GM23338 (cell line): Measurements from ENCODE around the gene CDCP1. TPM values are rescaled to one million over a fixed set of nuclear protein-coding genes. Genes with fewer than 3 reads are reported as not detected.
A peak's percentile ranks its signal among the peaks of the same experiment; 100 is the strongest.

Source experiments
- ATAC-seq: fragments of 200-7000 bp; cut with Tn5 transposase; 3 replicates; pipeline ENCODE4 v1.9.1; 2020
- DNase-seq: peaks from one replicate; pipeline ENCODE4 v3.0.0-alpha.2; 2015; ENCODE audit warnings: low spot score
- H2AFZ ChIP-seq: fragments of 200-600 bp; sonication (generic); 2 replicates; pipeline ENCODE4 v1.8.0; 2016; ENCODE audit warnings: antibody characterized with exemption, mild to moderate bottlenecking, moderate library complexity
- H3F3A ChIP-seq: fragments of 200-600 bp; sonication (generic); replicated peaks from 2 replicates; pipeline ENCODE4 v1.8.0; 2017; ENCODE audit warnings: antibody characterized with exemption, mixed run types, low read depth
- H3K27ac ChIP-seq: fragments of 200-600 bp; sonication (generic); 2 replicates; pipeline ENCODE4 v1.6.1; 2016; ENCODE audit warnings: low read depth
- H3K27me3 ChIP-seq: fragments of 200-600 bp; sonication (generic); 2 replicates; pipeline ENCODE4 v1.8.0; 2016; ENCODE audit warnings: mild to moderate bottlenecking, mixed run types, moderate library complexity; ENCODE audit not compliant: insufficient read depth
- H3K36me3 ChIP-seq: fragments of 200-600 bp; sonication (generic); 2 replicates; pipeline ENCODE4 v1.8.0; 2016; ENCODE audit warnings: mild to moderate bottlenecking; ENCODE audit not compliant: insufficient read depth
- H3K4me1 ChIP-seq: fragments of 200-600 bp; sonication (generic); 2 replicates; pipeline ENCODE4 v1.8.0; 2016; ENCODE audit warnings: mild to moderate bottlenecking, moderate library complexity; ENCODE audit not compliant: insufficient read depth
- H3K4me2 ChIP-seq: fragments of 200-600 bp; sonication (generic); 2 replicates; pipeline ENCODE4 v1.7.1; 2017; ENCODE audit warnings: mixed run types
- H3K4me3 ChIP-seq: fragments of 200-600 bp; sonication (generic); 2 replicates; pipeline ENCODE4 v1.6.1; 2016; ENCODE audit warnings: mixed run types
- H3K79me2 ChIP-seq: fragments of 200-600 bp; sonication (generic); replicated peaks from 2 replicates; pipeline ENCODE4 v1.8.0; 2017; ENCODE audit warnings: mild to moderate bottlenecking; ENCODE audit not compliant: insufficient read depth
- H3K9me2 ChIP-seq: fragments of 200-600 bp; sonication (generic); 2 replicates; pipeline ENCODE4 v1.8.0; 2017; ENCODE audit not compliant: insufficient read depth
- H4K20me1 ChIP-seq: fragments of 200-600 bp; sonication (generic); replicated peaks from 2 replicates; pipeline ENCODE4 v1.8.0; 2017; ENCODE audit warnings: mild to moderate bottlenecking; ENCODE audit not compliant: insufficient read depth
- H3K27ac Mint-ChIP-seq: 2 replicates; pipeline ENCODE4 v1.8.0; 2020; ENCODE audit warnings: inconsistent platforms, mild to moderate bottlenecking, moderate library complexity, mixed read lengths
- H3K27me3 Mint-ChIP-seq: 3 replicates; pipeline ENCODE4 v1.8.0; 2022; ENCODE audit warnings: low read depth, mild to moderate bottlenecking, moderate library complexity, mixed read lengths, inconsistent platforms; ENCODE audit not compliant: insufficient read depth, poor library complexity
- H3K36me3 Mint-ChIP-seq: 3 replicates; pipeline ENCODE4 v1.8.0; 2021; ENCODE audit warnings: low read depth, mild to moderate bottlenecking, inconsistent platforms, moderate library complexity, mixed read lengths
- H3K4me1 Mint-ChIP-seq: 3 replicates; pipeline ENCODE4 v1.8.0; 2020; ENCODE audit warnings: mild to moderate bottlenecking, inconsistent platforms, mixed read lengths
- H3K4me3 Mint-ChIP-seq: 3 replicates; pipeline ENCODE4 v1.8.0; 2021; ENCODE audit warnings: moderate library complexity, mild to moderate bottlenecking, inconsistent platforms, mixed read lengths
- H3K9me3 Mint-ChIP-seq: 3 replicates; pipeline ENCODE4 v1.8.0; 2020; ENCODE audit warnings: moderate library complexity, mild to moderate bottlenecking, inconsistent platforms, mixed read lengths
- CREB1 ChIP-seq: fragments of 250-450 bp; sonication (Bioruptor Pico); IDR thresholded peaks from 2 replicates; pipeline ENCODE4 v1.5.0; 2020; ENCODE audit warnings: low read depth, mild to moderate bottlenecking, moderate library complexity
- ETS1 ChIP-seq: IDR thresholded peaks from 2 replicates; pipeline ENCODE4 v1.6.1; 2016; ENCODE audit warnings: antibody characterized with exemption
- EZH2 ChIP-seq: fragments of 200-600 bp; sonication (generic); IDR thresholded peaks from one replicate; pipeline ENCODE4 v1.8.0; 2017; ENCODE audit warnings: antibody characterized with exemption, mild to moderate bottlenecking, low read depth; ENCODE audit not compliant: unreplicated experiment
- EZH2phosphoT487 ChIP-seq: fragments of 200-600 bp; sonication (generic); IDR thresholded peaks from one replicate; pipeline ENCODE4 v1.8.1; 2018; ENCODE audit warnings: antibody characterized with exemption; ENCODE audit not compliant: unreplicated experiment
- JUNB ChIP-seq: IDR thresholded peaks from one replicate; pipeline ENCODE4 v1.6.1; 2016; ENCODE audit warnings: antibody characterized with exemption; ENCODE audit not compliant: unreplicated experiment
- NANOG ChIP-seq: IDR thresholded peaks from 2 replicates; pipeline ENCODE4 v1.6.1; 2016; ENCODE audit warnings: antibody characterized with exemption, borderline replicate concordance
- POLR2AphosphoS5 ChIP-seq: IDR thresholded peaks from 2 replicates; pipeline ENCODE4 v1.6.1; 2016; ENCODE audit warnings: antibody characterized with exemption, low read depth
- REST ChIP-seq: IDR thresholded peaks from one replicate; pipeline ENCODE4 v1.6.1; 2018; ENCODE audit warnings: antibody characterized with exemption; ENCODE audit not compliant: unreplicated experiment
- STAT1 ChIP-seq: IDR thresholded peaks from one replicate; pipeline ENCODE4 v1.6.1; 2016; ENCODE audit warnings: antibody characterized with exemption; ENCODE audit not compliant: unreplicated experiment
- ZNF114 ChIP-seq: fragments of 250-450 bp; sonication (Bioruptor Pico); IDR thresholded peaks from 2 replicates; pipeline ENCODE4 v1.5.0; 2020; ENCODE audit warnings: mild to moderate bottlenecking, moderate library complexity
- ZNF331 ChIP-seq: fragments of 250-450 bp; sonication (Bioruptor Pico); IDR thresholded peaks from 2 replicates; pipeline ENCODE4 v1.5.0; 2020; ENCODE audit warnings: low read depth, mild to moderate bottlenecking, moderate library complexity
- polyA plus RNA-seq: library from polyadenylated mRNA; unstranded; fragments of >200 nt; fragmentation: Nextera tagmentation; extraction: Ambion mirVana; gene quantifications from 2 replicates; pipeline ENCODE4 v1.2.1, GENCODE V29; 2016
- total RNA-seq: library from RNA; depleted of rRNA; stranded (reverse); fragments of >200 nt; shearing (Covaris generic); gene quantifications from 2 replicates; pipeline ENCODE4 v1.2.3, GENCODE V29; 2014
- TF ChIP-seq, protein P1 (sequence below): fragments of 250-450 bp; sonication (Bioruptor Pico); IDR thresholded peaks from 2 replicates; pipeline ENCODE4 v1.5.0; 2020; ENCODE audit warnings: mild to moderate bottlenecking, moderate library complexity
- TF ChIP-seq, protein P2 (sequence below), 2 experiments: fragments of 200-600 bp in 1 of 2; sonication (generic) in 1 of 2; conservative IDR thresholded peaks; 2 replicates each; pipeline versions ENCODE4 v1.5.1 to v1.6.1; 2016 to 2017; ENCODE audit warnings: antibody characterized with exemption in 2 of 2, low read depth in 2 of 2, mild to moderate bottlenecking in 2 of 2, moderate library complexity in 1 of 2

The CDCP1 gene
- total and polyA plus RNA-seq, 2 experiments from 2014 or later: 7.7 to 20.1 TPM

- H3K79me2 ChIP-seq: peaks cover 55% of the 10 kb centered on the region
- no peak overlapping the region for H3K27ac Mint-ChIP-seq
- H3K4me3 Mint-ChIP-seq: peak overlapping the region; percentile 26; the same call in 1 of the 3 replicates
- H3K4me2 ChIP-seq: peak overlapping the region; percentile 60
- peaks cover 29% of the 10 kb centered on the region for H3K27me3 Mint-ChIP-seq
- H4K20me1 ChIP-seq: peaks cover 12% of the 10 kb centered on the region
- H3K4me1 ChIP-seq: peaks cover 38% of the 10 kb centered on the region
- H3F3A ChIP-seq: no peaks in the 10 kb centered on the region
- no peak overlapping the region for H3K27ac ChIP-seq
- H2AFZ ChIP-seq: no peak overlapping the region
- H3K4me3 ChIP-seq: no peak overlapping the region
- H3K9me3 Mint-ChIP-seq: no peaks in the 10 kb centered on the region; the same call in 2 of the 3 replicates
- TF ChIP-seq REST: no peak
- TF ChIP-seq ZNF114 (CRISPR knock-in tag): no peak
- no peak for TF ChIP-seq CREB1 (CRISPR knock-in tag)
- no peak for TF ChIP-seq ETS1
- TF ChIP-seq EZH2: no peak
- TF ChIP-seq STAT1: no peak
- TF ChIP-seq, protein P1, sequence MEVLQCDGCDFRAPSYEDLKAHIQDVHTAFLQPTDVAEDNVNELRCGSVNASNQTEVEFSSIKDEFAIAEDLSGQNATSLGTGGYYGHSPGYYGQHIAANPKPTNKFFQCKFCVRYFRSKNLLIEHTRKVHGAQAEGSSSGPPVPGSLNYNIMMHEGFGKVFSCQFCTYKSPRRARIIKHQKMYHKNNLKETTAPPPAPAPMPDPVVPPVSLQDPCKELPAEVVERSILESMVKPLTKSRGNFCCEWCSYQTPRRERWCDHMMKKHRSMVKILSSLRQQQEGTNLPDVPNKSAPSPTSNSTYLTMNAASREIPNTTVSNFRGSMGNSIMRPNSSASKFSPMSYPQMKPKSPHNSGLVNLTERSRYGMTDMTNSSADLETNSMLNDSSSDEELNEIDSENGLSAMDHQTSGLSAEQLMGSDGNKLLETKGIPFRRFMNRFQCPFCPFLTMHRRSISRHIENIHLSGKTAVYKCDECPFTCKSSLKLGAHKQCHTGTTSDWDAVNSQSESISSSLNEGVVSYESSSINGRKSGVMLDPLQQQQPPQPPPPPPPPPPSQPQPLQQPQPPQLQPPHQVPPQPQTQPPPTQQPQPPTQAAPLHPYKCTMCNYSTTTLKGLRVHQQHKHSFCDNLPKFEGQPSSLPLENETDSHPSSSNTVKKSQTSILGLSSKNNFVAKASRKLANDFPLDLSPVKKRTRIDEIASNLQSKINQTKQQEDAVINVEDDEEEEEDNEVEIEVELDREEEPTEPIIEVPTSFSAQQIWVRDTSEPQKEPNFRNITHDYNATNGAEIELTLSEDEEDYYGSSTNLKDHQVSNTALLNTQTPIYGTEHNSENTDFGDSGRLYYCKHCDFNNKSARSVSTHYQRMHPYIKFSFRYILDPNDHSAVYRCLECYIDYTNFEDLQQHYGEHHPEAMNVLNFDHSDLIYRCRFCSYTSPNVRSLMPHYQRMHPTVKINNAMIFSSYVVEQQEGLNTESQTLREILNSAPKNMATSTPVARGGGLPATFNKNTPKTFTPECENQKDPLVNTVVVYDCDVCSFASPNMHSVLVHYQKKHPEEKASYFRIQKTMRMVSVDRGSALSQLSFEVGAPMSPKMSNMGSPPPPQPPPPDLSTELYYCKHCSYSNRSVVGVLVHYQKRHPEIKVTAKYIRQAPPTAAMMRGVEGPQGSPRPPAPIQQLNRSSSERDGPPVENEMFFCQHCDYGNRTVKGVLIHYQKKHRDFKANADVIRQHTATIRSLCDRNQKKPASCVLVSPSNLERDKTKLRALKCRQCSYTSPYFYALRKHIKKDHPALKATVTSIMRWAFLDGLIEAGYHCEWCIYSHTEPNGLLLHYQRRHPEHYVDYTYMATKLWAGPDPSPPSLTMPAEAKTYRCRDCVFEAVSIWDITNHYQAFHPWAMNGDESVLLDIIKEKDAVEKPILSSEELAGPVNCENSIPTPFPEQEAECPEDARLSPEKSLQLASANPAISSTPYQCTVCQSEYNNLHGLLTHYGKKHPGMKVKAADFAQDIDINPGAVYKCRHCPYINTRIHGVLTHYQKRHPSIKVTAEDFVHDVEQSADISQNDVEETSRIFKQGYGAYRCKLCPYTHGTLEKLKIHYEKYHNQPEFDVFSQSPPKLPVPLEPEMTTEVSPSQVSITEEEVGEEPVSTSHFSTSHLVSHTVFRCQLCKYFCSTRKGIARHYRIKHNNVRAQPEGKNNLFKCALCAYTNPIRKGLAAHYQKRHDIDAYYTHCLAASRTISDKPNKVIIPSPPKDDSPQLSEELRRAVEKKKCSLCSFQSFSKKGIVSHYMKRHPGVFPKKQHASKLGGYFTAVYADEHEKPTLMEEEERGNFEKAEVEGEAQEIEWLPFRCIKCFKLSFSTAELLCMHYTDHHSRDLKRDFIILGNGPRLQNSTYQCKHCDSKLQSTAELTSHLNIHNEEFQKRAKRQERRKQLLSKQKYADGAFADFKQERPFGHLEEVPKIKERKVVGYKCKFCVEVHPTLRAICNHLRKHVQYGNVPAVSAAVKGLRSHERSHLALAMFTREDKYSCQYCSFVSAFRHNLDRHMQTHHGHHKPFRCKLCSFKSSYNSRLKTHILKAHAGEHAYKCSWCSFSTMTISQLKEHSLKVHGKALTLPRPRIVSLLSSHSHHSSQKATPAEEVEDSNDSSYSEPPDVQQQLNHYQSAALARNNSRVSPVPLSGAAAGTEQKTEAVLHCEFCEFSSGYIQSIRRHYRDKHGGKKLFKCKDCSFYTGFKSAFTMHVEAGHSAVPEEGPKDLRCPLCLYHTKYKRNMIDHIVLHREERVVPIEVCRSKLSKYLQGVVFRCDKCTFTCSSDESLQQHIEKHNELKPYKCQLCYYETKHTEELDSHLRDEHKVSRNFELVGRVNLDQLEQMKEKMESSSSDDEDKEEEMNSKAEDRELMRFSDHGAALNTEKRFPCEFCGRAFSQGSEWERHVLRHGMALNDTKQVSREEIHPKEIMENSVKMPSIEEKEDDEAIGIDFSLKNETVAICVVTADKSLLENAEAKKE (CRISPR knock-in tag): no peak
- TF ChIP-seq EZH2phosphoT487: no peak
- TF ChIP-seq JUNB: no peak
- no peak for TF ChIP-seq POLR2AphosphoS5
- TF ChIP-seq, protein P2, sequence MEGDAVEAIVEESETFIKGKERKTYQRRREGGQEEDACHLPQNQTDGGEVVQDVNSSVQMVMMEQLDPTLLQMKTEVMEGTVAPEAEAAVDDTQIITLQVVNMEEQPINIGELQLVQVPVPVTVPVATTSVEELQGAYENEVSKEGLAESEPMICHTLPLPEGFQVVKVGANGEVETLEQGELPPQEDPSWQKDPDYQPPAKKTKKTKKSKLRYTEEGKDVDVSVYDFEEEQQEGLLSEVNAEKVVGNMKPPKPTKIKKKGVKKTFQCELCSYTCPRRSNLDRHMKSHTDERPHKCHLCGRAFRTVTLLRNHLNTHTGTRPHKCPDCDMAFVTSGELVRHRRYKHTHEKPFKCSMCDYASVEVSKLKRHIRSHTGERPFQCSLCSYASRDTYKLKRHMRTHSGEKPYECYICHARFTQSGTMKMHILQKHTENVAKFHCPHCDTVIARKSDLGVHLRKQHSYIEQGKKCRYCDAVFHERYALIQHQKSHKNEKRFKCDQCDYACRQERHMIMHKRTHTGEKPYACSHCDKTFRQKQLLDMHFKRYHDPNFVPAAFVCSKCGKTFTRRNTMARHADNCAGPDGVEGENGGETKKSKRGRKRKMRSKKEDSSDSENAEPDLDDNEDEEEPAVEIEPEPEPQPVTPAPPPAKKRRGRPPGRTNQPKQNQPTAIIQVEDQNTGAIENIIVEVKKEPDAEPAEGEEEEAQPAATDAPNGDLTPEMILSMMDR (conservative IDR thresholded peaks at IDR 0.05; ENCODE audit: low read depth in 2 of 2): no peak
- no peak for TF ChIP-seq ZNF331 (CRISPR knock-in tag)
- no peak for TF ChIP-seq NANOG
- ATAC-seq: no peak
- peaks cover 36% of the 10 kb centered on the region for H3K4me1 Mint-ChIP-seq
- no peaks in the 10 kb centered on the region for H3K36me3 Mint-ChIP-seq
- H3K27me3 ChIP-seq: peaks cover 42% of the 10 kb centered on the region
- no peak for DNase-seq
- no peaks in the 10 kb centered on the region for H3K36me3 ChIP-seq
- peaks cover 6% of the 10 kb centered on the region for H3K9me2 ChIP-seq
Measured at GRCh38 chr3:45143673-45144671, 2.2 kb downstream of the CDCP1 start.
